CD4-positive, alpha-beta T cell (primary cell): ENCODE data around the gene TET2. TPM values are rescaled to one million over a fixed set of nuclear protein-coding genes. Genes with fewer than 3 reads are reported as not detected.

Experiments
- ATAC-seq: fragments of 200-7000 bp; cut with Tn5 transposase; one replicate; pipeline ENCODE4 v1.10.0; 2022; ENCODE audit warnings: mild to moderate bottlenecking; ENCODE audit not compliant: poor library complexity
- CTCF ChIA-PET: fragments of 350-600 bp; sonication (Branson Sonifier 250); formaldehyde crosslinking; loops from one replicate; lab custom pipeline; 2021; ENCODE audit warnings: antibody characterized with exemption, inconsistent platforms; lab: Charles Lee
- POLR2A ChIA-PET: fragments of 350-600 bp; sonication (Branson Sonifier 250); formaldehyde crosslinking; loops from one replicate; lab custom pipeline; 2021; ENCODE audit warnings: antibody characterized with exemption, inconsistent platforms; lab: Charles Lee
- DNase-seq, 14 experiments: peaks; one replicate each; pipeline ENCODE4 v3.0.0-alpha.2; 2013 to 2020; ENCODE audit warnings: mixed read lengths in 2 of 14
- H3K27ac ChIP-seq, 2 donors: one replicate each; pipeline versions ENCODE4 v1.5.1 to v1.7.0; 2013; ENCODE audit warnings: low read length in 2 of 2, low read depth in 1 of 2, mild to moderate bottlenecking in 1 of 2
- H3K27me3 ChIP-seq, 2 experiments: 1 replicate in 1 of 2; 2 replicates in 1 of 2; pipeline versions ENCODE4 v1.6.1 to v1.7.0; 2013; ENCODE audit warnings: low read length in 2 of 2, control low read depth in 1 of 2, mild to moderate bottlenecking in 1 of 2, moderate library complexity in 1 of 2; ENCODE audit not compliant: insufficient read depth in 2 of 2, control insufficient read depth in 1 of 2
- H3K36me3 ChIP-seq: one replicate; pipeline ENCODE4 v1.6.1; 2013; ENCODE audit warnings: low read length, control low read depth; ENCODE audit not compliant: insufficient read depth
- H3K4me1 ChIP-seq: one replicate; pipeline ENCODE4 v1.6.1; 2013; ENCODE audit warnings: low read length, control low read depth; ENCODE audit not compliant: insufficient read depth
- H3K4me3 ChIP-seq: one replicate; pipeline ENCODE4 v1.5.1; 2013; ENCODE audit warnings: mild to moderate bottlenecking, low read length, moderate library complexity
- H3K9me3 ChIP-seq, 2 experiments: 1 replicate in 1 of 2; 2 replicates in 1 of 2; pipeline versions ENCODE4 v1.6.1 to v1.7.0; 2013; ENCODE audit warnings: low read length in 2 of 2, mild to moderate bottlenecking in 2 of 2, control low read depth in 1 of 2, moderate library complexity in 1 of 2; ENCODE audit not compliant: control insufficient read depth in 1 of 2, insufficient read depth in 1 of 2
- H3K27ac Mint-ChIP-seq: one replicate; pipeline ENCODE4 v1.8.0; 2020; ENCODE audit warnings: mixed read lengths
- H3K27me3 Mint-ChIP-seq: one replicate; pipeline ENCODE4 v1.8.0; 2021; ENCODE audit warnings: mixed read lengths
- H3K36me3 Mint-ChIP-seq: one replicate; pipeline ENCODE4 v1.8.0; 2021; ENCODE audit warnings: low read depth, mixed read lengths
- H3K4me1 Mint-ChIP-seq: one replicate; pipeline ENCODE4 v1.8.0; 2021; ENCODE audit warnings: low read depth, mixed read lengths
- H3K4me3 Mint-ChIP-seq: one replicate; pipeline ENCODE4 v1.8.0; 2020; ENCODE audit warnings: mild to moderate bottlenecking, mixed read lengths
- H3K9me3 Mint-ChIP-seq: one replicate; pipeline ENCODE4 v1.8.0; 2020; ENCODE audit warnings: mixed read lengths
- CTCF ChIP-seq: fragments of 200-600 bp; IDR thresholded peaks from one replicate; pipeline ENCODE4 v1.8.0; 2022; ENCODE audit warnings: antibody characterized with exemption, mild to moderate bottlenecking
- intact Hi-C, 2 experiments: fragments of 100-400 bp; cut with DNase I in 1 of 2; cut with micrococcal nuclease in 1 of 2; formaldehyde crosslinking; loops; one replicate each; pipeline versions ENCODE4 v1.15.1 to v1.9.0; 2023 to 2025; cut with DNase I, micrococcal nuclease
- total RNA-seq, 174 experiments: library from RNA in 2 of 174; stranded (reverse) in 2 of 174; gene quantifications; one replicate each; pipeline ENCODE4 v1.2.3 and lab custom pipeline; 2021 to 2026

Gene TET2
- total RNA-seq, 2 experiments from 2014 or later = 31.0 to 32.0 TPM

GRCh38 chr4:105318486-105318885 lies 171.8 kb downstream of the TET2 start:
- Mint-ChIP-seq H3K36me3 (peaks cover 24% of the 10 kb centered on the region), H3K9me3 (peaks cover 12% of the 10 kb centered on the region)
- CTCF ChIA-PET = no interaction called here

GRCh38 chr4:105327222-105327621 lies 180.5 kb downstream of the TET2 start:
- no peak overlapping the region for H3K4me3 ChIP-seq
- H3K27me3 ChIP-seq = no peaks in the 10 kb centered on the region
- no peaks in the 10 kb centered on the region for H3K36me3 ChIP-seq
- intact Hi-C loops = no loop called here
- DNase-seq (no peak), ATAC-seq (no peak)
- H3K9me3 ChIP-seq = no peaks in the 10 kb centered on the region
- Mint-ChIP-seq H3K9me3 (no peaks in the 10 kb centered on the region), H3K27me3 (no peaks in the 10 kb centered on the region), H3K36me3 (no peaks in the 10 kb centered on the region), H3K4me1 (no peaks in the 10 kb centered on the region), H3K4me3 (no peak overlapping the region), H3K27ac (no peak overlapping the region)
- no peak for TF ChIP-seq CTCF
- H3K27ac ChIP-seq = no peak overlapping the region
- no peaks in the 10 kb centered on the region for H3K4me1 ChIP-seq
- ChIA-PET CTCF (no interaction called here), POLR2A (no interaction called here)

More at GRCh38 chr4:105318486-105318885, 171.8 kb downstream of the TET2 start:
- intact Hi-C loops = no loop called here
- no peak overlapping the region for H3K27ac Mint-ChIP-seq
- TF ChIP-seq CTCF = no peak
- DNase-seq (no peak), ATAC-seq (no peak)
- Histone ChIP-seq H3K36me3 (no peaks in the 10 kb centered on the region), H3K4me1 (no peaks in the 10 kb centered on the region), H3K9me3 (peaks cover 0 to 11% of the 10 kb centered on the region in 2 experiments), H3K27me3 (no peaks in the 10 kb centered on the region), H3K27ac (no peak overlapping the region), H3K4me3 (no peak overlapping the region)
- no peak overlapping the region for H3K4me3 Mint-ChIP-seq
- no peaks in the 10 kb centered on the region for H3K27me3 Mint-ChIP-seq
- POLR2A ChIA-PET = no interaction called here
- H3K4me1 Mint-ChIP-seq = no peaks in the 10 kb centered on the region

GRCh38 chr4:105327956-105328355 lies 181.3 kb downstream of the TET2 start:
- no peak overlapping the region for H3K4me3 ChIP-seq
- H3K27ac ChIP-seq = no peak overlapping the region
- no peak overlapping the region for H3K4me3 Mint-ChIP-seq
- H3K27me3 Mint-ChIP-seq = no peaks in the 10 kb centered on the region
- intact Hi-C loops = no loop called here
- no peaks in the 10 kb centered on the region for H3K9me3 Mint-ChIP-seq
- H3K36me3 Mint-ChIP-seq = peaks cover 6% of the 10 kb centered on the region
- CTCF ChIA-PET = no interaction called here
- H3K9me3 ChIP-seq = no peaks in the 10 kb centered on the region
- no peak overlapping the region for H3K27ac Mint-ChIP-seq
- no peaks in the 10 kb centered on the region for H3K4me1 Mint-ChIP-seq
- no peaks in the 10 kb centered on the region for H3K27me3 ChIP-seq
- DNase-seq (no peak), ATAC-seq (no peak)
- TF ChIP-seq CTCF = no peak
- POLR2A ChIA-PET = no interaction called here
- H3K4me1 ChIP-seq = no peaks in the 10 kb centered on the region
- no peaks in the 10 kb centered on the region for H3K36me3 ChIP-seq
